ENCODE results near the gene CRIP2.

DNA sequence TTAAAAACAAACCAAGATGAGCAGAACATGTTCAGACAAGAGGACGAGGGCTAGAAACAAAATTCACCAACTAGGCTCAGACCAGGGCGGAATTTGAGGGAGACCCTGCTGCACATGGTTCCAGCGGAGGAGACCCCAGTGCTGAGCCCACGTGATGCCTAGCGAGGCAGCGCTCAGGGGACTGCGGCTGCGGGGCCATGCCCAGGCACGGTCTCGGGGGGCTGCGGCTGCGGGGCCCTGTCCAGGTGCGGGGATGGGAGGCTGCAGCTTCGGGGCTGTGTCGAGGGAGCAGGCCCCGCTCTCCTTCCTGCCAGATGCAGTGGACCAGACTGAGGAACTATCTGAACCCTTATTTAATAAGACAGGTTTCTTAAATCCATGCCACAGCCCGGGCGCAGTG lies 12.7 kb upstream of the CRIP2 start:
- TF ChIP-seq, protein P1, sequence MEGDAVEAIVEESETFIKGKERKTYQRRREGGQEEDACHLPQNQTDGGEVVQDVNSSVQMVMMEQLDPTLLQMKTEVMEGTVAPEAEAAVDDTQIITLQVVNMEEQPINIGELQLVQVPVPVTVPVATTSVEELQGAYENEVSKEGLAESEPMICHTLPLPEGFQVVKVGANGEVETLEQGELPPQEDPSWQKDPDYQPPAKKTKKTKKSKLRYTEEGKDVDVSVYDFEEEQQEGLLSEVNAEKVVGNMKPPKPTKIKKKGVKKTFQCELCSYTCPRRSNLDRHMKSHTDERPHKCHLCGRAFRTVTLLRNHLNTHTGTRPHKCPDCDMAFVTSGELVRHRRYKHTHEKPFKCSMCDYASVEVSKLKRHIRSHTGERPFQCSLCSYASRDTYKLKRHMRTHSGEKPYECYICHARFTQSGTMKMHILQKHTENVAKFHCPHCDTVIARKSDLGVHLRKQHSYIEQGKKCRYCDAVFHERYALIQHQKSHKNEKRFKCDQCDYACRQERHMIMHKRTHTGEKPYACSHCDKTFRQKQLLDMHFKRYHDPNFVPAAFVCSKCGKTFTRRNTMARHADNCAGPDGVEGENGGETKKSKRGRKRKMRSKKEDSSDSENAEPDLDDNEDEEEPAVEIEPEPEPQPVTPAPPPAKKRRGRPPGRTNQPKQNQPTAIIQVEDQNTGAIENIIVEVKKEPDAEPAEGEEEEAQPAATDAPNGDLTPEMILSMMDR (IDR thresholded peaks at IDR 0.05), result no peak
- TF ChIP-seq POLR2A (IDR thresholded peaks at IDR 0.05), result no peak
